ENCODE results near the gene RAB3D. TPM values are rescaled to one million over a fixed set of nuclear protein-coding genes. Genes with fewer than 3 reads are reported as not detected.
A peak's percentile ranks its signal among the peaks of the same experiment; 100 is the strongest.

Gene RAB3D
- total RNA-seq (2014; rRNA removed; shearing (Covaris generic)), result 16.9 and 21.2 TPM in 2 replicates
- polyA plus RNA-seq (2016; fragmentation: Nextera tagmentation; extraction: Ambion mirVana), result 3.8 and 5.3 TPM in 2 replicates
- long read RNA-seq, partial matches to known transcripts, result 1 of 2 reads
- long read RNA-seq, other reads (novel, unspliced or antisense), result 1 of 2 reads

GRCh38 chr19:11339254-11340098 is at the start of gene RAB3D:
Gene RAB3D, minus strand, starts transcription at chr19:11339657. Its CDS starts 2,258 bp downstream, at chr19:11337399.
- Mint-ChIP-seq H3K4me1 (peaks cover 6% of the 10 kb centered on the region; the same call in 2 of the 3 replicates), H3K27ac (no peak within 1 kb of the TSS), H3K9me3 (no peaks in the 10 kb centered on the region), H3K4me3 (peak within 1 kb of the TSS; percentile 86), H3K27me3 (ENCODE audit: insufficient read depth, low read depth, poor library complexity) (peaks cover 18% of the 10 kb centered on the region), H3K36me3 (ENCODE audit: low read depth) (peaks cover 28% of the 10 kb centered on the region)
- peak; percentile 98 for DNase-seq (ENCODE audit: low spot score)
- no peaks in the 10 kb centered on the region for H3K9me2 ChIP-seq (ENCODE audit: insufficient read depth)
- H2AFZ ChIP-seq, result peak within 1 kb of the TSS; percentile 99
- no peaks in the 10 kb centered on the region for H3K27me3 ChIP-seq (ENCODE audit: insufficient read depth)
- H3F3A ChIP-seq (replicated peaks; ENCODE audit: low read depth), result 0 out of 2 replicates have a peak, but pooled peaks cover 3% of the 10 kb centered on the region
- H3K27ac ChIP-seq (ENCODE audit: low read depth), result peak within 1 kb of the TSS; percentile 39; the same call in 1 of the 2 replicates
- ATAC-seq, result peak; percentile 96
- H3K4me1 ChIP-seq (ENCODE audit: insufficient read depth), result peaks cover 3% of the 10 kb centered on the region; the same call in 1 of the 2 replicates
- H4K20me1 ChIP-seq (replicated peaks; ENCODE audit: insufficient read depth), result no peaks in the 10 kb centered on the region; the same call in 1 of the 2 replicates
- peak within 1 kb of the TSS; percentile 87 for H3K4me3 ChIP-seq
- TF ChIP-seq STAT1 (IDR thresholded peaks at IDR 0.05; ENCODE audit: unreplicated experiment), result no peak
- no peak for TF ChIP-seq ZNF114 (CRISPR knock-in tag; IDR thresholded peaks at IDR 0.05)
- TF ChIP-seq ZNF331 (CRISPR knock-in tag; IDR thresholded peaks at IDR 0.05; ENCODE audit: low read depth), result no peak
- no peak for TF ChIP-seq JUNB (IDR thresholded peaks at IDR 0.05; ENCODE audit: unreplicated experiment)
- no peak for TF ChIP-seq NANOG (IDR thresholded peaks at IDR 0.05; ENCODE audit: borderline replicate concordance)
- no peak for TF ChIP-seq ZNF462 (CRISPR knock-in tag; IDR thresholded peaks at IDR 0.05)
- TF ChIP-seq ETS1 (IDR thresholded peaks at IDR 0.05), result no peak
- TF ChIP-seq REST (IDR thresholded peaks at IDR 0.05; ENCODE audit: unreplicated experiment), result no peak
- peak; percentile 86 for TF ChIP-seq POLR2AphosphoS5 (IDR thresholded peaks at IDR 0.05; ENCODE audit: low read depth)
- 0 out of 4 replicates have a peak, but pooled peaks of 1 of the 2 experiments have one; percentile 9 for TF ChIP-seq CTCF (conservative IDR thresholded peaks at IDR 0.05; ENCODE audit: low read depth in 2 of 2)
- TF ChIP-seq EZH2 (IDR thresholded peaks at IDR 0.05; ENCODE audit: low read depth, unreplicated experiment), result no peak
- TF ChIP-seq EZH2phosphoT487 (IDR thresholded peaks at IDR 0.05; ENCODE audit: unreplicated experiment), result no peak
- no peaks in the 10 kb centered on the region for H3K36me3 ChIP-seq (ENCODE audit: insufficient read depth)
- H3K4me2 ChIP-seq, result peak within 1 kb of the TSS; percentile 85
- H3K79me2 ChIP-seq (replicated peaks; ENCODE audit: insufficient read depth), result no peaks in the 10 kb centered on the region
